GM10266 (cell line): ENCODE results near the gene WASF3.
"Not testable (repeated sequence)": the region's sequence is repeated elsewhere in the genome, so short reads cannot be mapped to it uniquely, and the experiment has no call there.

Experiments used
- DNase-seq: peaks from one replicate; pipeline ENCODE4 v3.0.0; 2012; ENCODE audit errors: extremely low spot score
- CTCF ChIP-seq: IDR thresholded peaks from 2 replicates; pipeline ENCODE4 v1.5.1; 2012; ENCODE audit warnings: mild to moderate bottlenecking, low read depth; ENCODE audit not compliant: control insufficient read depth, insufficient read depth; ENCODE audit errors: missing control alignments

The WASF3 gene

DNA sequence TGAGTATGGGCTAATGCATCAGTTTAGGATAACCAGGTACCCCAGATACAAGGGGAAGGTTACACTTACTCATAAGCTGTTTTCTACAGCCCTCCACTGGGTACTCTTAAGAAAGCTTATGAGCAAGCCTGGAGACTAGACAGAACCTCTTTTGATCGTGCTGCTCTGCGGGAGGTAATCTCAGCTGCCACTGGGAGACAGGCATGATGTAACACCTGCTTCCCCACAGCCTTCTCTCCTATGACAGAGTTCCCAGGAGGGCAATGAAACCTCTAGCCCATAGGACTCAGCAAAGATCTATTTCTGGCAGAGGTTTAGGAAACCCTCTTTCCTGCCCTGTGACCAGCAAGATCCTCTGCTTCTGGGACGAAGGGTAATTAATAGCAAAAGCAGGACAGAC lies 65.6 kb downstream of the WASF3 start:
- DNase-seq, result no peak
- TF ChIP-seq CTCF, result no peak

DNA sequence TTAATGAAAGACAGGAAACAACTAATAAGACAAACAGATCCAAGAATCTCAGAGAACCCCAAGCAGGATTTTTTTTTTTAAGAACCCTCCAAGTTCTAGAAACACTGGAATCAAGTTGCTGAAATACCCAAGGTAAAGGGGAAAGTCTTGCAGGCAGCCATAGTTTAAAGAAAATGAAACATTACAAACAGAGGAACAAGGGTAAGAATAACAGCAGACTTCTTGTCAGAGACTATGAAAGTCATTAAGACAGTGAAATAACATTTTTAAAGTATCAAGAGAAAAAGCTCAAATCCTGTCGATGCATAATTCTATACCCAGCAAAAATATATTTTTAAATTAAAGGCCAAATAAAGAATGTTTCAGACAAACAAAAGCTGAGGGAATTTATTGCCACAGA lies 67.1 kb downstream of the WASF3 start:
- TF ChIP-seq CTCF, result no peak

DNA sequence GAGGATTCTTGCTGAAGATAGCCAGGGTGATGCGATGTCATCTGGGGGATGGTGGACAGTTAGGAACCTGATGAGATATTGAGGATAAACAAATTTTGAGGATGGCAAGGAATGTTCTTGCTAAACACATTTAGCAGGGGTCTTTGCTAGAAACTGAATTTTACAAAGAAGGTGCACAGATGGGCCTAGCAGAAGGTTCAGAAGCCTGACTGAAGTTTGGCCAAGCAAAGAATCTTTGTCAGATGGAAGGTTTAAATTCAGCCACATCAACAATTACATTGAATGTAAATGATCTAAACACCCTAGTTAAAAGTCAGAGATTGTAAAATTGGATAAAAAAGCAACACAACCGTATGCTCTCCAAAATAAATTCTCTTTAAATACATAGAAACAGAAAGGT lies 68.8 kb downstream of the WASF3 start:
- no peak for TF ChIP-seq CTCF
- no peak for DNase-seq

More for the DNA sequence above, 67.1 kb downstream of the WASF3 start:
- no peak for DNase-seq

DNA sequence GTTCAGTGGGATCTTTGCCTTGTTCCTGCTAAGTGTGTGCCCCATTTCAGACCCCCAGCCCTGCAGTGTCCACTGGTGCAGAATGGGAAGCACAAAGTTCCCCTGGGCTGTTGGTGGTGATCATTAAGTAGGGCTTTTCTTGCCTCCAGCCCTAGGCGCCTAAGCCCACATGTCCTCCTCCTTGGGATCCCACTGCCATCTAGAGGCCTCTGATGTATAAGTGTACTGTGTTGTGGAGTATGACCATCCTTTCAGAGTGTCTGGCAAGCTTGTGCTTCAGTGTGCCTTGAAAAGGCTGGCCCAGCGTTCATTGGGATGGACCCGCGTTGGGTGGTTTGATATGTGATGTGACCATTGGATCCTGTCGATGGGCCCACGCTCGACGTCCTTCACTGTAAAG lies 71.2 kb downstream of the WASF3 start:
- no peak for DNase-seq
- TF ChIP-seq CTCF, result no peak

DNA sequence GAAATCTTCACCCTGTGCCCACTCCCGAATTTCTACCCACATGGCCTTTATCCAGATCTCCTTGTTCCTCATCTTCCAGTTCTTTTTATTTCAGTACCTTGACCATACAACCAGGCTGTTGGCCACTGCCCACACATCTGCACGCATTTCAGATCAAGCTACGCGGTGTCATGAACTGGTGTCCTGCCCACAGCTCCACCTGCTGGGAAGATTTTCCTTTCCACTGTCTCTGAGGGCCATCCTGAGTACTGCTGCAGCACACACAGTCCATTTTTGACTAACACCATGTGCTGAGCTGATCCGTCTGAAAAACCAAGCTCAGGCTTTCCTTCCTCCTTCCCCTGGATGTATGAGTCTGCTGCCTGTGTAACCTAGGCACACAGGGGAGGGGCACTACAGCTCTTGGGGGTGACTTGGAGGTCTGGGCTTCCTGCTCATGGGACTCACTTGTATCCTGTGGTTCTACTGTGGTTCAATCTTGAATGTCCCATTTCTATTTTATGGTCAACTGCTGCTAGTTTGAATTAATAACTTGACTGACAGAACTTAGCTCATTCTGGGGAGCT lies 71.9 kb downstream of the WASF3 start:
- no peak for DNase-seq
- no peak for TF ChIP-seq CTCF

- DNase-seq, result not testable (repeated sequence)
These were observed 78.2 kb downstream of the WASF3 start for GRCh38 chr13:26635634-26636033.

DNA sequence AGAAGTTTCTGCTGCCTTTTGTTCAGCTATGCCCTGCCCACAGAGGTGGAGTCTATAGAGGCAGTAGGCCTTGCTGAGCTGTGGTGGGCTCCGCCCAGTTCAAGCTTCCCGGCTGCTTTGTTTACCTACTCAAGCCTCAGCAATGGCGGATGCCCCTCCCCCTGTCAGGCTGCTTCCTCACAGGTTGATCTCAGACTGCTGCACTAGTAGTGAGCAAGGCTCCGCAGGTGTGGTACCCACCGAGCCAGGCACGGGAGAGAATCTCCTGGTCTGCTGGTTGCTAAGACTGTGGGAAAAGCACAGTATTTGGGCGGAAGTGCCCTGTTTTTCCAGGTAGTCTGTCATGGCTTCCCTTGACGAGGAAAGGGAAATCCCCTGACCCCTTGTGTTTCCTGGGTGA lies 78.6 kb downstream of the WASF3 start:
- DNase-seq, result not testable (repeated sequence)

DNA sequence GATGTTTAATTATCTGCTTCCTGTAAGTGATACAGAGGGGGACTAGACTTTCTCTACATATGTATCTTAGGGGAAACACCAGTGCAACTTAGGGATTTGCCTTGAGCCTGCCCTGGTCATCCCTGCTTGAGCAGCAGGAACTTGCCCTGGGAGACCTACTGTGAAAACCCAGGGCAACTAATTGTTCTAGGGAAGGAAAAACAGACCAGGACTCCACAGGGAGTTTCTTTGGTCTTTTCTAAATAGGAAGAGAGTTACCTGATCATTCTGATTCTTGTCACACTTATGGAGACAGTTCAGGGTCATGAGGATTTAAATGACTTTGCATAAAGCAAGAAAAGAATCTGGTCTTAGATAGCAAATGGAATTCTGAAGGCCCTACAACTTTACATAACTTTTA lies 89.1 kb downstream of the WASF3 start:
- no peak for TF ChIP-seq CTCF
- DNase-seq, result no peak
